ENCODE results near the gene AGPAT3.
"Not testable (repeated sequence)": the region's sequence is repeated elsewhere in the genome, so short reads cannot be mapped to it uniquely, and the experiment has no call there.

The AGPAT3 gene, protein sequence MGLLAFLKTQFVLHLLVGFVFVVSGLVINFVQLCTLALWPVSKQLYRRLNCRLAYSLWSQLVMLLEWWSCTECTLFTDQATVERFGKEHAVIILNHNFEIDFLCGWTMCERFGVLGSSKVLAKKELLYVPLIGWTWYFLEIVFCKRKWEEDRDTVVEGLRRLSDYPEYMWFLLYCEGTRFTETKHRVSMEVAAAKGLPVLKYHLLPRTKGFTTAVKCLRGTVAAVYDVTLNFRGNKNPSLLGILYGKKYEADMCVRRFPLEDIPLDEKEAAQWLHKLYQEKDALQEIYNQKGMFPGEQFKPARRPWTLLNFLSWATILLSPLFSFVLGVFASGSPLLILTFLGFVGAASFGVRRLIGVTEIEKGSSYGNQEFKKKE

DNA sequence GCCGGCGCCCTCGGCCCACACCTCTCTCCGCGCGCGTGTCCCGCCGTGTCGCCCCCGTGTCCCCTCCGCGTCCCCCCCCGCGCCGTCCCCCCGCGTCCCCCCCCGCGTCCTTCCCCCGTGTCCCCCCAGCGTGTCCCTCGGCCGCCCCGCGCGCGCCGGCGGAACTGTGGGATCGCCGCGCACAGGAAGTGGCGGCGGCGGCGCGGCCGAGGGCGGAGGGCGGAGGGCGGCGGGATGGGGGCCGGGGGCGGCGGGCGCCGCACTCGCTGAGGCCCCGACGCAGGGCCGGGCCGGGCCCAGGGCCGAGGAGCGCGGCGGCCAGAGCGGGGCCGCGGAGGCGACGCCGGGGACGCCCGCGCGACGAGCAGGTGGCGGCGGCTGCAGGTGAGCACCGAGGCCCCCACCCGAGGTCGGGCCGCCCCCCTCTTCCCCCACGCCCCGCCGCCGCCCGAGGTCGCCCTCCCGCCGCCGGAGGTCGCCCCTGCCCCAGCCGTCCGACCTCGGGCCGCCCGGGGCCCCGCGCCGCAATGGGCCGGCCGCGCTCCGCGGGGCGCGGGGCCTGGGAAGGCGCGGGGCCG, at the start of gene AGPAT3:
Gene AGPAT3 (plus strand): TSS at position 262 of the 578 bp plus-strand sequence. CDS start 94,459 bp downstream, outside the sequence.
- peak; percentile 32 for DNase-seq (ENCODE audit: low spot score)

DNA sequence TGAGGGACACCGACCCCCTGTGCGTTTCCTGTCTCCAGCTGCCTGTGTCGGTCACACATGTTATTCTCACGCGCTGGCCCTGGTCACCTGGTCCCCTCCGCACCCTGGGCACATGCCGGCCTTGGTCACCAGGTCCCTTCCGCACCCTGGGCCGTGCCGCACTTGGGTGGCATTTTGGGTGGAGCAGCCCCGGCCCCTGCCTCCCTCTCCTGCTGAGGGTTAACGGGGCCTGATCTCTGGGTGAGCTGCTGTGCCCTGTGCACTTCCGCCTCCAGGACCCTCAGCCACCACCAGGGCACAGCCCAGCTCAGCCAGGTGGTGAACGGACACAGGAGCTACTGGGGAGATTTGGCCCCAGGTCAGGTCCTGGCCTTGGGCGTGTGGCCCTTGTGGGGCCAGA, 49.0 kb upstream of the AGPAT3 start:
- no peak for DNase-seq (ENCODE audit: low spot score)

DNA sequence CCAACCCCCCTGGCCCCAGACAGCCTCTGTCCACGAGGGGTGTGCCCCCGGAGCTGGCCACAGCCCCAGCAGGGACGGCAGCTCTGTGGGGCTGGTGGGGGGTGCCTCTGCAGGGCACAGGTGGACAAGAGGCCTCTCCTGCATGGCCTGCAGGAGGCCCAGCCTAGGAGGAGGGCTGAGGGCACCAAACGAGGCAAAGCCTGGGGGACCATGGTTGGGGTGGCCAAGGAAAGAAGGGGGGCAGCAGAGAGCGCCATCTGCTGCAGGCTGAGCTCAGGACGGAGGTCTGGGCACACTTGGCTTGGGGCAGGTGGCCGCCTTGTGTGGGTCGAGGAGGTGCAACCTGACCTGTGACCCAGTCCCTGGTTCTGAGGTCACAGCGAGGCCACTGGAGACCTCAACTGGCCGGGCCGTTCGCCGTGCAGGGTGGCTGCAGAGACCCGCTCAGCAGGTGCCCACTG, 48.4 kb upstream of the AGPAT3 start:
- no peak for DNase-seq (ENCODE audit: low spot score)

DNA sequence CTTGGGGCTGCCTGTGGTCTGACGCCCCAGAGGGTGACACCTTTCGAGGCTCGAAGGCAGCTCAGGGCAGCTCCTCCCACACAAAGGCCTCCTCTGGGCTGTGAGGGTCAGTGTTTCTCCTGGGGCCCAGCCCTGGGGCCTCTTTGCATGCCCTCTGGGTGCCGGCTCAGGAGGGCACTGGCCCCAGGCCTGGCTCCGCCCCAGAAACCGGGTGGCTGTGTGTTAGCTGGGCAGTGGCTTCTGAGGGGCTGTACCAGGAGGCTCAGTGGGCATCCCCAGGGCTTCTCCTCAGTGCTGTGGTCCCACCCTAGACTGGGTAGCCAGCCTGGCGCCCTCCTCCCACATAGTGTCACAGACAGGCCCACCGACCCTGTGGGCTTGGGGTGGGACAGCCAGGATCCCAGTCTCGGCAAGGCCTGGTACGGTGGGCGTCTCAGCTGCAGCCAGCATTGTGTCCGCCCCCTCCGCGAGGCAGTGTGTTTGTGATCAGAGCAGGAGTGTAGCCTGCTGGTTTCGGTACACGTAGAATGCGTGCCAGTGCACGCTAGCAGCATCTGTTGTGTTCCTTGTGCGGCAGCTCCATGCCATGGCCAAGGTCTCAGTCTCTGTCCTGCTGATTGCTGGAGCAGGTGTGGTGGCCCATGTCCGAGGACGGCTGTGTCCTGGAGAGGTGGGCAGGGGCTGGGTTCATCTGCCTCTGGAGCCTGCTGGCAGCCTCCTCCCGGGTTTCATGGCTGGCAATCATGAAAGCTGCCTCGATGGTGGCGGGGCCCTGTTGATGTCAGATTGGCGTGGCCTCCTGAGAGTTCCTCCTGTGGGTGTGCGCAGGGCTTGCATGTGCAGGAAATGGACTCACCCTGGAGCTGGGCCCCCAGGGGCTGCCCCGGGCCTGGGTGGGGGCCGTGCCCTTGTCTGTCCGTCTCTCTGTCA, 47.6 kb upstream of the AGPAT3 start:
- no peak for DNase-seq (ENCODE audit: low spot score)

DNA sequence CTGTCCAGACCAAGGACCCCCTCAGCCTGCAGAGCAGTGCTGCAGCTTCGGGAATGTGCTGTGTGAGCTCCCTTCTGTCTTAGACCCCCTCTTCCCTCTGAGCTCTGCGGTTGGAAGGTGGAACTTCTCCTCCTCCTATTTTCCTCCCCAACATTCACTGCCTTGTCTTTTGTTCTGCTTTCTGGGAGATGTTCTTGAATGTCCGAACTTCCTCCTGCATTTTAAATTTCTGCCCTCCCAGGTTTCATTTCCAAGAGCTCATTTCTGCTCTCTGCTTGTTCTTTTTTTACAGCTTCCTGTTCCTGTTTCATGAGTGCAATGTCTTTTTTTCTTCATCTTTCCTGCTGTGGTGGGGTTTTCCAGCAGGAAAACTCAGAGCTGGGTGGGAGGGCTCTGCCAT, 46.3 kb upstream of the AGPAT3 start:
- DNase-seq (ENCODE audit: low spot score), result no peak

DNA sequence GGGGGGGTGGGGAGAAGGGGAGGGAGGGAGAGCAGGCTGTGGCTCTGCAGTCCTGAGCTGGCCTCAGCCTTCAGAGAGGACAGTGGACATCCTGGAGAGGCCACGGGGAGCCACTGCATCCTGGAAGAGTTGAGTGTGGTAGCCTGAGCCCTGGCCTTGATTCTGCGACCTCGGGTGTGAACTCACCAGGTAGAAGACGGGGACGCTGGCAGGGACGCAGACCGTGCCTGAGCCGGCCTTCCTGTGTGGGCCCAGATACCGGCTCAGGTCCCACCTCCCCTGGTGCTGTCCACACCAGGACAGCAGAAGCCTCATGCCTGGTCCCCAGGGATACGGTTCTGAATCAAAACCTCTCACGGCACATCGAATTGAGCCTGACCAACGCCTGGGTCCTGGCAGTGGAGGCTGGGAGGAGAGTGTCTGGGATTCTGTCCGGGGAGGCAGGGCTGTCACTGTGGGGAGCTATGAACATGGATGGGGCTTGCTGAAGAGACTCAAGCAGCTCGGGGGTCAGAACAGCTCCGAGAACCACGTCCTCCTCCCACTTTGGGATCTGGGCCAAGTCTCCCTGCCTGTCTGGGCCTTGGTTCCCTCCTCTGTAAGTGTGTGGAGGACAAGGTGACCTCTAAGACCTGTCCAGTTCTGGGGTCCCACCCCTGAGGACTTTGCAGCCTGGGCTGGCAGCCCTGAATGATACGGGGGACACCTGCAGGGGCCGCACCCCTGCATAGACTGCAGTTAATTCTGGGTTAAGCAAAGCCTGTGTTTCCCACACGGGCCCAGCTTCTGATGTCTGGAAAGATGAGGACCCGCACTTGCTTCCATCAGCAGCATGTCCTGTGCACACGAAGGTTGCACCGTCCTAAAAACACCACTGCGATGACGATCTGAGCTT, 45.3 kb upstream of the AGPAT3 start:
- no peak for DNase-seq (ENCODE audit: low spot score)

DNA sequence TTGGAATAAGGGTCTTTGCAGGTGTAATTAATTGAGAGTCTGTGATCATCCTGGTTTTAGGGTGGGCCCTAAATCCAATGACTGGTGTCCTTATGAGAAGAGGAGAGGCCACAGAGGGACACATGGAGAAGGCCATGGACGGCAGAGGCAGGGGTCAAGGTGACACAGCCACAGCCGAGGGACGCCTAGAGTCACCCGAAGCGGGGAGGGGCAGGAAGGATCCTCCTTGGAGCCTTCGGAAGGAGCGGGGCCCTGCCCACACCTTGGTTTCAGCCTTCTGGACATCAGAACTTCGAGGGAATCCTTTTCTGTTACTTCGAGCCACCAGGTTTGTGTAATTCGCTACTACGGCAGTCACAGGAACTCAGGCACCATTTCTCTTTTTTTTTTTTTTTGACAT, 44.6 kb upstream of the AGPAT3 start:
- DNase-seq (ENCODE audit: low spot score), result no peak

DNA sequence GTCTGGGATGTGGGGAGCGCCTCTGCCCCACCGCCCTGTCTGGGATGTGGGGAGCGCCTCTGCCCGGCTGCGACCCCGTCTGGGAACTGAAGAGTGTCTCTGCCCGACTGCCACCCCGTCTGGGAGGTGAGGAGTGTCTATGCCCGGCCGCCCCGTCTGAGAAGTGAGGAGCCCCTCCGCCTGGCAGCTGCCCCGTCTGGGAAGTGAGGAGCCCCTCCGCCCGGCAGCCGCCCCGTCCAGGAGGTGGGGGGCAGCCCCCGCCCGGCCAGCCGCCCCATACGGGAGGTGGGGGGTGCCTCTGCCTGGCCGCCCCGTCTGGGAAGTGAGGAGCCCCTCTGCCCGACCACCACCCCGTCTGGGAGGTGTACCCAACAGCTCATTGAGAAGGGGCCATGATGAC, 42.9 kb upstream of the AGPAT3 start:
- not testable (repeated sequence) for DNase-seq (ENCODE audit: low spot score)

DNA sequence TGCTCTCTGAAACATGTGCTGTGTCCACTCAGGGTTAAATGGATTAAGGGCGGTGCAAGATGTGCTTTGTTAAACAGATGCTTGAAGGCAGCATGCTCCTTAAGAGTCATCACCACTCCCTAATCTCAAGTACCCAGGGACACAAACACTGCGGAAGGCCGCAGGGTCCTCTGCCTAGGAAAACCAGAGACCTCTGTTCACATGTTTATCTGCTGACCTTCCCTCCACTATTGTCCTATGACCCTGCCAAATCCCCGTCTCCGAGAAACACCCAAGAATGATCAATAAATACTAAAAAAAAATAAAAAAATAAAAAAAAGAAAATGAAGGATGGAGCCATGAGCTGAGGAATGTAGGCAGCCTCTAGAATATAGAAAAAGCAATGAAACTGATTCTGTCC, 42.3 kb upstream of the AGPAT3 start:
- not testable (repeated sequence) for DNase-seq (ENCODE audit: low spot score)

DNA sequence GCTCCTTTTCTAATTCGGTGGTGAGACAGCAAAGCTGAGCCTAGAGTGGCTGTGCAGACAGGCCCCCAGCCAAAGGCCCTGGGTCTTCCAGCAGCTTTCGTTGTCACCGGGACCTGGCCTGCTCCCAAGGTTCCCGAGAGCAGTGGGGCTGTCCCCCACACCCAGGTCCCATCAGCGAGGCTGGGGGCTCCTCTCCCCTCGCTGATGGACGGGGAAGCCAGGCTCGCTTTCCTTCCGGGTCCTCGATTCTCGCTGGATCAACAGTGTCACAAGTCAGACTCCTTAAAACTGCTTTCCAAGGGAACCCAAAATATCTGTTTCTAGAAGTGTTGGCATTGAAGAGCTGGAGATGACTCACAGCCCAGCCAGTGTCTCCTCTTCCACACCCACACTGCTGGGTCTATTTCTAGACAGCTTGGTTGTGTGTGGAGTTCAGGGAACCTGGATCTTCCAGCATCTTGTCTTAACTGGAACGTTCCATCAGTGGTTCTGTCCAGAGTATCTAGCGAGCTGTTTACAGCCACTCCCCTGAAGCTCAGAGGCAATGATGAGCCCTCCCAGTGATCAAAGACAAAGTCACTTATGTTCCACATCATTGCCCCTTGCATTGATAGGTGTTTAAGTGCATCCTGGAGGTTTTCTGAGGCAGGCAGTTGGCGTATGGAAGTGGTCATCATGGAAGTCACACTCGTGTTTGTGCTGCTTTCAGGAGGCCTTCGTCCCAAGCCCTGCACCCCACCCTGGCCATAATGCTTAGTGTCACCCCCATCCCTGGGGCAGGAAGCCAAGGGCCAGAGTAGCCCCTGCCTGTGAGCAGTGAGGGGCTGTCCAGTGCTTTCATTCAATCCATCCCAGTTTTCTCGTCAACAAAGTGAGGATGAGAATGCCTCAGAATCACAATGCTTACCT, 40.4 kb upstream of the AGPAT3 start:
- no peak for DNase-seq (ENCODE audit: low spot score)

DNA sequence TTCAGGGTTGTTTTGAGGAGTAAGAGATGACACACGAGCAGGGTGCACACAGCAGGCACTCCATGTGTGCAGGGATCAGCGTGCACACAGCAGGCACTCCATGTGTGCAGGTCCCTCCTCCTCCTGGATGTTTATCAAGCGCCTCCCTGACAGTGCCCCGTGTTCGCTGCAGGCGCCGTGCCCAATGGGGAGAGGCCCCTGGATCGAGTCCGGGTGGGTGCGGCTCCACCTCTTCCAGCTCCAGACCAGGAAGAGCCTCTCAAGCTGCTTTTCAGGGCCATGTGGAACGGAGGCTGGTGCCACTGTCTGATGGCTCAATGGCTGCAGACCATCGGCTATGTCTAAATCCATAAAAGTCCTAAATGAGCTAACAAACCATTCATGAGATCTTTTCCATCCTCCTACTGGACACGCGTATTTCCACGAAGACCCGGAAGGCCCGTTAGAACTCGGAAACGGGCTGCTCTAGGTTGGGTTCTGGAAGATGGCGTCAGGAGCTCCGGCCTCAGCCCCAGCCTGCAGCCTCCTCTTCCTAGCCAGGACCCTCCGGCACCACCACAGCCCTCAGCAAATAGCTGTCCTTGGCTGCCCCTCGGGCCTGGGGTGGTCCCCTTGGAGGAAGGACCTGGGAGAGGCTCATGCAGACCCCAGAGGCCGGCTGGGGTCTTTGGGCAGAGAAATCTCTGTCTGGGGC, 39.6 kb upstream of the AGPAT3 start:
- DNase-seq (ENCODE audit: low spot score), result no peak

DNA sequence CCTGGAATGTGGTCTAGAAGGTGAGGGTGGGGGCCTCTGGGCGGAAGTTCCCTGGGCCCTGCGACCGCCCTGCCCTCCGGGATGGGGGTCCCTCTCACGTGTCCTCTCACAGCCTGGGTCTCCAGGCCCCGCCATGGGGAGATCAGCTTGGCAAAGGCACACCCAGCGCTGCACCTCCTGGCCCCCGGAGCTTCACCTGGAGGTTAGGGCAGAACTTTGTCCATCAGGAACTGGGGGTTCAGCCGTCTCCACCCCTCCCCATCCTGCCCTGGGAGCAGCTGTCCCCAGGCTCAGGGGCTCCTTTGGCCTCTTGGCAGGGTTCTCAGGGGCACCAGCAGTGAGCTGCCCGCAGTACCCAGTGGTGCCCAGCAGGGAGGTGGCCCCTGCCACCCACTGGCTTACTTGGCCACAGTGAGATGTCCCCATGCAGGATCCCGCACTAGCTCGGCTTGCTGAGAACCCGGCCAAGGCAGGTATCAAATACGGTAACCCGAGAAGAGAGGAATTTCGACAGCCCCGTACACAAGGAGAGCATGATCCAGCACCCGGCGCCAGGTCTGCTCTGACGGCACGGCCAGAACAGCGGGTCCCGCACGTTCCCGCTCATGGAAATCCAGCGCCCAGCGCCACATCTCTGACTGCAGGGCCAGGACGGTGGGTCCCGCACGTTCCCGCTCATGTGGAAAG, 38.9 kb upstream of the AGPAT3 start:
- DNase-seq (ENCODE audit: low spot score), result no peak

DNA sequence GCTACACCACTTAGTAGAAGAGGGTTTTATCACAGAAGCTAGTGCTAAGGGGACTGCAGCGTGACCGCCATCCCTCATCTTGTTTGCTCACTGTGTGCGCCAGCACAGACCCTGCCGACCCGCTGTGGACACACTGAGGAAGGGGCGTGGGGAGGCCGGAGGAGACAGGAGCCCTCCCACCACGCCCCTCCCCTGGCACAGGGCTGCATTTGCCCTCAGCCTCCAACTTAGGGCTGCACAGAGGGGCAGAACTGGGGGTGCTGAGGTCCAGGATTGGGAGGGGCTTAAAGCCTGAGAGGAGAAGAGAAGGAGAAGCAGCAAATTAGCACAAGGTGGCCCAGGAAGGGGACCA, 38.4 kb upstream of the AGPAT3 start:
- no peak for DNase-seq (ENCODE audit: low spot score)

DNA sequence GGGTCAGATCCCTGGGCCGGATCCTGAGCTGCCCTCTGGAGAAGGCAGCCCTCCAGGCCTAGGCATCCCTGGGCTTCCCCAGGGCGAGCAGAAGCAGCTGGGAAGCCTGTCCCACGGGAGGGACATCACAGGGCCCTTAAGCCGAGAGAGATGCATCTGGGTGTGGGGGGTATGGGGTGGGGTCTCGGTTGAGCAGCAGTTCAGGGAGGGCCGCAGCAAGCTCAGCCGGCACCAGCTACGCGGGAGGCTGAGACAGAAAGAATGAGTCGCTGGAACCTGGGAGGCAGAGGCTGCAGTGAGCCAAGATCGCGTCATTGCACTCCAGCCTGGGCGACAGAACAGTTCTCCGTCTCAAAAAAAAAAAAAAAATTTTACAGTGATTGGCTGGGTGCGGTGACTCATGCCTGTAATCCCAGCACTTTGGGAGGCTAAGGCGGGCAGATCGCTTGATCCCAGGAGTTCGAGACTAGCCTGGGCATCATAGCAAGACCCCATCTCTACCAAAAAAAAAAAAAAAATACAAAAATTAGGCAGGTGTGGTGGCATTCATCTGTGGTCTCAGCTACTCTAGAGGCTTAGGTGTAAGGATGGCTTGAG, 37.9 kb upstream of the AGPAT3 start:
- no peak for DNase-seq (ENCODE audit: low spot score)

DNA sequence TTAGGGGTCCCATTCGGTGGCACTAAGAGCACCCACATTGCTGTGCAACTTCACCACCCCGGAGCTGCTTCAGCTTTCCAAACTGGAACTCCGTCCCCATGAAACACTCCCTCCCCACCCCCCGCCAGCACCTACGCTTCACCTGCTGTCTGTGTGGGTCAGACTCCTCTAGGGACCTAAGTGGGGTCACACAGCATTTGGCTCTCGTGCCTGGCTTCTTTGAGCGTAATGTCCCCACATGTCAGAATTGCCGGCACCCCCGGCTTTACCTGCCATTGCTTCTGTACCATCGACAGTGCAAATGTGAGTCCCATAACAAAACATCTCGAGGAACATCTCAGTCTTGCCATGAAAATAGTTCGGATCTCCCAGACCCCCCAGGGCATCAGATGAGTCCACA, 35.9 kb upstream of the AGPAT3 start:
- DNase-seq (ENCODE audit: low spot score), result no peak

DNA sequence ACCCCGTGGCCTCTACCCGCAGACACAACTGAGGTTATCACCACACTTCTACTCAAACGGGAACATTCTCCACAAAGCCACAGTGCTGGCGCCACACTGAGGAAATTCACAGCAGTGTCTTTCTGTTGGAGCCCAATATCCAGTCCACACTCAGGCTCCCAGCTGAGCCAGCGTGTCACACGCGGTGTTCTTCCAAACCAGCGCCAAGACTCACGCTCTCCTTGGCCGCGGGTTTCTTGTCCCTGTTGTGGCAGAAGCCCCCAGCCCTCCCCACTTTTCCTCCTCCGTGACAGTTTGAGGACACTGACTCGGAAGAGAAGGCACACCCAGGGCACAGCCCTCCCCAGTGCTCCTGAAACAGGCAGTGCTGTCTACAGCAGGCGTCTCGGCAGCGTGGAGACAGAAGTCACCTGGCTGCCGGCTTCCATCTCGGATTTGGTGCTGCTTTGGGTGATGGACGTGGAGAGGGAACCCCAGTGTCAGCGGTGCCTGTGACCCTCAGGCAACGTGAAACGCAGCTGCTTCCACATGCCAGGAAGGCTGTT, 35.4 kb upstream of the AGPAT3 start:
- DNase-seq (ENCODE audit: low spot score), result no peak

DNA sequence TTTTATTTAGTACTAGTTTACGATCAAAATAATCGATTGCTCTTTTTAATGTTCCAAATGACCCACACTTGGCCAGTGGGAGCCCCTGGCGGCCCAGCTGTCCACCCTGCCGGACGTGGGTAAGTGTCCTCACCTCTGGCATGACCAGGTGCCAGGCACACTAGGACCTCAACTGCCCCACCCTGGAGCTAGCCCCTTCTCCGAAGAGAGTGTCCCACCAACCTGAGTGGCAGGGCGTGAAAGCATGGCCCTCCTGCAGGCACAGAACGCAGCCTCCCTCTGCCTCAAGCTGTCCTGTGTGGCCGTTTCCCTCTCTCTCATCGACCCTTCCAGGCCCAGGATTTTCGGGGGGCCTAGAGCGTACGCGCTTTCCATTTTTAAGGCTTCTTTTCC, 32.9 kb upstream of the AGPAT3 start:
- DNase-seq (ENCODE audit: low spot score), result no peak

DNA sequence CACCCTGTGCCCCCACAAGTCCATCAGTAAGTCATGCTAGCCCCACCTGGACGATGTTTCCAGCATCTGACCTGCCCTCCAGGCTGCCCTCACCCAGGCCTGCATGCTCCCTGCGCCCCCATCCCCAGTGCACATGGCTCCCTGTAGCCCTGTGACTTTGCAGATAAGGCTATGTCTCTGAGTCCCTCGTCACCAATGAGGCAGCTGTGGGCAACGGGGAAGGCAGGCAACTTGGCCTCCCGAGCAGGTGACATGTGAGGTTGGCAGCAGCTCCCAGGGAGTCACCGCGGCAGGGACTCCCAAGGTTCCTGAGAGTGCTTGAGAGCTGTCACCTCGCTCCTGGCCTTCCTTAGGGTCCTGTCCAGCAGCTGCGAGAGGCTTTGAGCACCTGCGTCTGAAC, 32.4 kb upstream of the AGPAT3 start:
- no peak for DNase-seq (ENCODE audit: low spot score)

Data from Ammon's horn (tissue), 1 donor.